PFSK-1 (cell line): ENCODE measurements around the gene SYT6.

Experiments
- FOXP2 ChIP-seq: optimal IDR thresholded peaks from 2 replicates; pipeline ENCODE3; 2011; ENCODE audit warnings: borderline replicate concordance, control low read depth, inconsistent platforms; ENCODE audit not compliant: insufficient read depth; ENCODE audit errors: extremely low read length, extremely low read depth
- POLR2AphosphoS5 ChIP-seq: IDR thresholded peaks from 2 replicates; pipeline ENCODE4 v1.6.1; 2012; ENCODE audit warnings: low read depth, mild to moderate bottlenecking, control low read depth, low read length, moderate library complexity
- SIN3A ChIP-seq: IDR thresholded peaks from 2 replicates; pipeline ENCODE4 v1.6.1; 2012; ENCODE audit warnings: mild to moderate bottlenecking, low read length, moderate library complexity, borderline replicate concordance; ENCODE audit not compliant: insufficient read depth
- TAF1 ChIP-seq: IDR thresholded peaks from 2 replicates; pipeline ENCODE4 v1.6.1; 2012; ENCODE audit warnings: low read length, control low read depth, borderline replicate concordance; ENCODE audit not compliant: insufficient read depth
- TF ChIP-seq, protein P1 (sequence below), 2 experiments: IDR thresholded peaks; 2 replicates each; pipeline versions ENCODE4 v1.6.1 to v1.8.0; 2011 to 2012; ENCODE audit warnings: low read depth in 2 of 2, low read length in 2 of 2, control low read depth in 1 of 2, inconsistent platforms in 1 of 2, mild to moderate bottlenecking in 1 of 2, moderate library complexity in 1 of 2; ENCODE audit not compliant: insufficient read depth in 1 of 2

DNA sequence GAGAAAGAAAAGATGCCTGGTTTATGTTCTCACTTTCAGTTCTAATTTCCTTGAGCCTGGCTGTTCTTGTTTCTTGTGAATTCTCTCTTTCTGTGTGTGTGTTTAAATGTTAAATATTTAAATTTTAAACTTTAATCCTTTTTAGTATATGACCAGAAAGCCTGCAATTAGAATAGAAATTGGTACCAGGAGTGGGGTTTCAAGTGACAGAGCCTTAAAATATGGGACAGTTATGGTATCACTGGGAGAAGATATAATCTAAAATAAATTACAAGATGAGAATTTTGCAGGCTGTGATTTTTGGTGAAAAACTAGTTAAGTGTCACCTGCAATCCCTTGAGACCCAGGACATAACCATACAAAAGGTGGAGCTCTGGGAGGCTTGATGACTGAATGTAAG is 81.4 kb downstream of the SYT6 start:
- TF ChIP-seq SIN3A (no peak), TAF1 (no peak), POLR2AphosphoS5 (no peak), FOXP2 (no peak)
- TF ChIP-seq, protein P1, sequence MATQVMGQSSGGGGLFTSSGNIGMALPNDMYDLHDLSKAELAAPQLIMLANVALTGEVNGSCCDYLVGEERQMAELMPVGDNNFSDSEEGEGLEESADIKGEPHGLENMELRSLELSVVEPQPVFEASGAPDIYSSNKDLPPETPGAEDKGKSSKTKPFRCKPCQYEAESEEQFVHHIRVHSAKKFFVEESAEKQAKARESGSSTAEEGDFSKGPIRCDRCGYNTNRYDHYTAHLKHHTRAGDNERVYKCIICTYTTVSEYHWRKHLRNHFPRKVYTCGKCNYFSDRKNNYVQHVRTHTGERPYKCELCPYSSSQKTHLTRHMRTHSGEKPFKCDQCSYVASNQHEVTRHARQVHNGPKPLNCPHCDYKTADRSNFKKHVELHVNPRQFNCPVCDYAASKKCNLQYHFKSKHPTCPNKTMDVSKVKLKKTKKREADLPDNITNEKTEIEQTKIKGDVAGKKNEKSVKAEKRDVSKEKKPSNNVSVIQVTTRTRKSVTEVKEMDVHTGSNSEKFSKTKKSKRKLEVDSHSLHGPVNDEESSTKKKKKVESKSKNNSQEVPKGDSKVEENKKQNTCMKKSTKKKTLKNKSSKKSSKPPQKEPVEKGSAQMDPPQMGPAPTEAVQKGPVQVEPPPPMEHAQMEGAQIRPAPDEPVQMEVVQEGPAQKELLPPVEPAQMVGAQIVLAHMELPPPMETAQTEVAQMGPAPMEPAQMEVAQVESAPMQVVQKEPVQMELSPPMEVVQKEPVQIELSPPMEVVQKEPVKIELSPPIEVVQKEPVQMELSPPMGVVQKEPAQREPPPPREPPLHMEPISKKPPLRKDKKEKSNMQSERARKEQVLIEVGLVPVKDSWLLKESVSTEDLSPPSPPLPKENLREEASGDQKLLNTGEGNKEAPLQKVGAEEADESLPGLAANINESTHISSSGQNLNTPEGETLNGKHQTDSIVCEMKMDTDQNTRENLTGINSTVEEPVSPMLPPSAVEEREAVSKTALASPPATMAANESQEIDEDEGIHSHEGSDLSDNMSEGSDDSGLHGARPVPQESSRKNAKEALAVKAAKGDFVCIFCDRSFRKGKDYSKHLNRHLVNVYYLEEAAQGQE (IDR thresholded peaks at IDR 0.05; ENCODE audit: insufficient read depth in 1 of 2, low read depth in 2 of 2, low read length in 2 of 2): no peak
